UCSD-AML1 (cell line): ENCODE measurements around the gene HTRA2.
"Not testable (repeated sequence)": the region's sequence is repeated elsewhere in the genome, so short reads cannot be mapped to it uniquely, and the experiment has no call there.

ENCODE experiments used
- DNase-seq: peaks from one replicate; lab custom pipeline; 2025; ENCODE audit not compliant: unreplicated experiment; lab: John Stamatoyannopoulos, UW

Gene HTRA2

GRCh38 chr2:74529357-74530238 is at the start of gene HTRA2, which contains the start of gene AUP1:
TSS of gene HTRA2 (plus strand) at chr2:74529933. CDS start at chr2:74530007, 74 bp downstream.
TSS of gene AUP1 (minus strand) at chr2:74529706. CDS start at chr2:74529629, 77 bp downstream.
- peak; percentile 99 for DNase-seq

DNA sequence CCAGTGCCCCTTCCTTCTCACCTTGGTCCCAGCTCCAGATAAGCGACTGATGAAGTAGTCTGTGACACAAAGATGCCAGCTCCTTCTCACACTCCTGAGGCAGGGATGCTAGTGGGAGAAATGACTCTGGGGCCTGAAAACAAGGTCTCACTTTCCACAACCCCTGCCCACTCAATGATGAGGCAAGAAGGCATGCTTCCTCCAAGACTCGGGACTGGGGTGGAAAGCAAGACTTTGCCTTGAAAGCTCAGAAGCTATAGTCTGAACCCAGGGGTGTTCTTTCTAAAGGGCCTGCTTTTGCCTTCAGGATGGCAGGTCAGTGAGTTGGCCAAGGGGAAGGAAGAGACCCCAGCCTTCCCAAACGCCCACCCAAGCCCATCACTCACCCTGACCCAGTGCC is 48.3 kb upstream of the HTRA2 start:
- no peak for DNase-seq

GRCh38 chr2:74481961-74482800 is 47.6 kb upstream of the HTRA2 start:
- DNase-seq = peak; percentile 86

DNA sequence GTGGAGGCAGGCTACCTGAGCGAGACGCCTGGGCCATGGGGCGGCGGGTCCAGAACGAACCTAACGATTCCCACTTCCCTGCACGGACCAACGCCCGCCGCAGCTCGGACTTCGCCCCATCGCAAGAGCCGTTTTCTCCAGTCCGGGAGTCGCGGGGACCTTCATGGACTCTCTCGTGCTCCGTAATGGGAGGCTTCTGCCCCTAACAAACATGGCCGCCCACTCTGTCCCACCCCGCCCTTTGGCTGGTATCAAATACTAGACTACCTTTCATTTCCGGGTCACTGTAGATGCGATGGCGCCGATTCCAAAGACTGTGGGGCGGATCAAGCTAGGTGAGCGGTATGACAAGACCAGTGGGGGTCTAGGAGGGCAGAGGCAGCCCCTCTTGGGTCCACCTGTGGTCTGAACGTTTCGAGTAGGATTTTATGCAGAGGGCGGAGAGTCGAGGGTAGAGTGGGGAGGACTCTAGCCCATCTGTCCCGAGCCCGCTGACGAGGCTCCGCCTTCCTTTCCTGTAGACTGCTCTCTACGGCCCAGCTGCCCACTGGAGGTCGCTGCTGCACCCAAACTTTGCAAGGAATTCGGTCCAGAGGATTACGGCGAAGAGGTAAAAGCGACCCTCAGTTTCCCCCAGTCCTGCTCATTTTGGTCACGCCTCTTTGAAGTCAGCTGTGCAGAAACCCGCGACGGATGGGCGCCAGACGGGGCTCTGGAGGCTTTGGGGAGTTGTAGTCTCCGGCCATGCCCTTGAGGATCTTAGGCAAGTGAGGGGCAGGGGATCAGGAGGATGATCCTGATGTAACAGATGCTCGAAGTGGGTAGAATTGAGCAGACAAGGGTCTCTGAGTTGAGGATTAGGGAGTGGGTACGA is 46.7 kb upstream of the HTRA2 start, which contains the start of the genes CCDC142 and TTC31:
CCDC142 (minus strand) TSS at position 198 of the 874 bp plus-strand sequence; CDS start at position 37, 161 bp downstream.
TTC31 (plus strand) TSS at position 281 of the 874 bp plus-strand sequence; CDS start at position 296, 15 bp downstream.
- peak; percentile 95 for DNase-seq

- DNase-seq = not testable (repeated sequence)
These were observed 46.0 kb upstream of the HTRA2 start for GRCh38 chr2:74483675-74484164.

GRCh38 chr2:74486141-74486540 is 43.6 kb upstream of the HTRA2 start:
- no peak for DNase-seq

GRCh38 chr2:74488643-74489481 is 40.9 kb upstream of the HTRA2 start:
- DNase-seq = no peak

GRCh38 chr2:74489906-74490305 is 39.8 kb upstream of the HTRA2 start:
- no peak for DNase-seq

- no peak for DNase-seq
These were observed 37.8 kb upstream of the HTRA2 start for GRCh38 chr2:74491648-74492544.

GRCh38 chr2:74493546-74493945 is 36.2 kb upstream of the HTRA2 start:
- DNase-seq = no peak

DNA sequence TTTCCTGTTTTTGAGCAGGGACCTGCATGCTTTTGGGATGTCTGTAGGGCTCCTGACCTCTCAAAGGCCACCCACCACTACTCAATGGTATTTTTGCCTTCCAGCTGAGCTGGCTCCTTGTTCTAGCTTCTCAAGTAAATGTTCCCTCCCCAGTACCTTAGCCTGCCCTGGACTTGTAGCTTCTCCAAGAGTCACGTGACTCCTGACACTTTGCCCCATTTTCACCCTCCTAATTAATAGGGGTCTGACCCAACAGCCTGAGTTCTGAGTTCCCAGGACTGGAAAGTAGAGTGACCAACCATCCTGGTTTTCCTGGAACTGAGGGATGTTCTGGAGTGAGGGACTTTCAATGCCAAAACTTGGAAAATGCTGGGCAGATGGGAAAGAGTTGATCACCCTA is 34.3 kb upstream of the HTRA2 start:
- no peak for DNase-seq

DNA sequence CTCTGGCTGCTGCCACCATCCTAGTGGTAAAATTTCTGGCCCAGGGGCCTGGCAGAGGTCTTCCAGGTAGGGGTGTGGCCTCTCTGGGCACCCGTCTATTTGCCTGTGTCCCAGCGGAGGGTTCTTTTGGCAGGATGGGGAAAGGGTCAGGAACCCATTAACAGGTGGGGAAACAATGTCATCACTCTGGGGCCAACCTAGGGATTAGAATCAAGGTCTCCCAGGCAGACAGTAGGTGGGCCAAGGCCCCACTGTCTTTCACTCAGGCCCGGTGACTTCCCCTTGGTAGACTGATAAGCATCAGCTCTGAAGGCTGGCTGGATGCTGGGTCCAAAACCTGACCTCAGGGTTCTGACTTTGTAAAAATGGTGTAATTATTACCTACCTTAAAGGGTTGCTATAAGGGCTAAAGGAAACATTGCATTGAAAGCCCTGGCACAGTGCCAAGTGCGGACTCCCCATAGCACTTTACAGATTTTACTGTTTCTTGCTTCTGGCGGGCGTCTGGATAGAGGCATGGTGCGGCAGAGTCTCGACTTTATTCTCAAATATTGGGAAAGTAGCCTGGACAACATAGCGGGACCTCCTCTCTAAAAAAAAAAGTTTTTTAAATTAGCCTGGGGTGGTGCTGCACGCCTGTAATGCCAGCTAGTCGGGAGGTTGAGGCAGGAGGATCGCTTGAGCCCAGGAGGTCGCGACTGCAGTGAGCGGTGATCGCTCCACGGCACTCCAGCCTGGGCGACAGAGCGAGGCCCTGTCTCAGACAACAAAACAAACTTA is 32.5 kb upstream of the HTRA2 start:
- DNase-seq = no peak

GRCh38 chr2:74497777-74498499 is 31.8 kb upstream of the HTRA2 start:
- no peak for DNase-seq

DNA sequence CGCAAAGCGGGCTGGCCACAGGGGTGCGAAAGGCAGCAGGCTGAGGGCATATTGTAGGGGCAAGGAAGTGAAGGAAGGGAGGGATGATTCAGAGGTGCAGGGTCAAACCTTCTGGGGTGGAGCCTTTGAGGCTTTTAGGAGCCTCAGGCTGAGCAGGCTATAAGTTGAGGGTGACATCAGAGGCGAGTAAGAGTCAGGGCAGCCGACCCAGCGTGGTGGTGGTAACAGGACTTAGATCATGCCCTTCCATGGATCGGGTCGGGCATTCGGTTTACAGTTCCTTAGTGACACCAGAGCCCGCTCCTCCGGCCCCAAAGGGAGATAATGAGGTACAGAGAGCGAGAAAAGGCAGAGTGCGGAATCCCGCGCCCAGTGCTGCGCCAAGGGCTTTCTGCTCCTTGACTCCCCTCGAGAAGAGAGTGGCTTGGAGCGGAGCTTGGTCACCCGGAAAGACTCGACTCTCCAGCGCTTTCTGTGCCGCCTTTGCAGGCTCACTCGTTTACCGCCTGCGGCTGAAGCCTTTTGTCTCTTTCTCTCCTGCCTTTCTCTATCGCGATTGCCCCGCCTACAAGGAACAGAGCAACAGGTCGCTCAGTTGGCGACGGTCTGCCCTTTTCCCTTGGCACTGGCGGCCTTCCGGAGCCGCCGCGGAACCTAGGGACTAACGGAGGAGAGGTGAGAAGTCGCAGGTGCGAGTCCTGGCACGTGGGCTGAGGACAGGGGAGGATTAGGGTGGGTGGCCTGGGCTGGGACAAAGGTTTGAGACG is 31.1 kb upstream of the HTRA2 start:
- no peak for DNase-seq

DNA sequence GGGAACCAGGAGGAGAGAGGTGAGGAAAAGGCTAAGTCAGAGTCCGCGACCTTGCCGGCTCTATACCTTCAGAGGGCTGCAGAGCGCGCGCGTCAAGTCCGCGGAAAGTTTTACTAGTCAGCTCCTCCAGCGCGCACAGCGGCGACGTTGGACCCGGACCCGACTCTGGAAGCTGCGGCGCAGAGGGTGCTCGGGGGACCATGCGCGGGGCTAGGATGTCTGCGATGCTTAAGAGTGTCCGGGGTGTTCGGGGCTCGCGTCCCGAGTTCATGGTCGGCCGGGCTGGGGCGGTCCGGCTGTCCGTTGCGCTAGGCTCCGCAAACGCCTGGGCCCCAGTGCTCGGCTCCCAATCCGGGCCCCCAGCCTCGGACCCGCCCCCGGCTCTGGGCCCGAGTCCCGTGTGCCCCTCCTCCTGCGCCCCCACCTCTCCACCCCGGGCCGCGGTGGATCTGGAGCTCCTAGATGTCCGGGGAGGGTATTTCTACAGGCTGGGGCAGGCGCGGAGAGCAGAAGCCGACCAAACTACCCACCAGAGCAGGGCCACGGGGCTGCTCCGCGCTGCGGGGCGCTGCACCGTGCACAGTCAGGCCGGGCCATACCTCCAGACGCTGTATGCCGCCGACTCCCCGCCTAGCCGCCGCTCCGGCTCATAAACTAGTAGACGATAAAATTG is 30.3 kb upstream of the HTRA2 start, which contains the start of gene LBX2:
LBX2 (minus strand) TSS at position 337 of the 673 bp plus-strand sequence; CDS start at position 271, 66 bp downstream.
- no peak for DNase-seq
